NCI-H2196 (cell line): ENCODE results near the gene SERPINB10.

ENCODE experiments used
- DNase-seq: peaks from one replicate; lab custom pipeline; 2025; ENCODE audit not compliant: unreplicated experiment; lab: John Stamatoyannopoulos, UW

SERPINB10 gene, protein sequence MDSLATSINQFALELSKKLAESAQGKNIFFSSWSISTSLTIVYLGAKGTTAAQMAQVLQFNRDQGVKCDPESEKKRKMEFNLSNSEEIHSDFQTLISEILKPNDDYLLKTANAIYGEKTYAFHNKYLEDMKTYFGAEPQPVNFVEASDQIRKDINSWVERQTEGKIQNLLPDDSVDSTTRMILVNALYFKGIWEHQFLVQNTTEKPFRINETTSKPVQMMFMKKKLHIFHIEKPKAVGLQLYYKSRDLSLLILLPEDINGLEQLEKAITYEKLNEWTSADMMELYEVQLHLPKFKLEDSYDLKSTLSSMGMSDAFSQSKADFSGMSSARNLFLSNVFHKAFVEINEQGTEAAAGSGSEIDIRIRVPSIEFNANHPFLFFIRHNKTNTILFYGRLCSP

GRCh38 chr18:63907664-63908063 is at the start of gene SERPINB10:
Gene SERPINB10, plus strand, starts transcription at chr18:63907958. Its CDS starts 7,553 bp downstream, at chr18:63915511.
- no peak for DNase-seq

- DNase-seq = no peak
Measured at GRCh38 chr18:63858456-63858855, 49.3 kb upstream of the SERPINB10 start.

DNA sequence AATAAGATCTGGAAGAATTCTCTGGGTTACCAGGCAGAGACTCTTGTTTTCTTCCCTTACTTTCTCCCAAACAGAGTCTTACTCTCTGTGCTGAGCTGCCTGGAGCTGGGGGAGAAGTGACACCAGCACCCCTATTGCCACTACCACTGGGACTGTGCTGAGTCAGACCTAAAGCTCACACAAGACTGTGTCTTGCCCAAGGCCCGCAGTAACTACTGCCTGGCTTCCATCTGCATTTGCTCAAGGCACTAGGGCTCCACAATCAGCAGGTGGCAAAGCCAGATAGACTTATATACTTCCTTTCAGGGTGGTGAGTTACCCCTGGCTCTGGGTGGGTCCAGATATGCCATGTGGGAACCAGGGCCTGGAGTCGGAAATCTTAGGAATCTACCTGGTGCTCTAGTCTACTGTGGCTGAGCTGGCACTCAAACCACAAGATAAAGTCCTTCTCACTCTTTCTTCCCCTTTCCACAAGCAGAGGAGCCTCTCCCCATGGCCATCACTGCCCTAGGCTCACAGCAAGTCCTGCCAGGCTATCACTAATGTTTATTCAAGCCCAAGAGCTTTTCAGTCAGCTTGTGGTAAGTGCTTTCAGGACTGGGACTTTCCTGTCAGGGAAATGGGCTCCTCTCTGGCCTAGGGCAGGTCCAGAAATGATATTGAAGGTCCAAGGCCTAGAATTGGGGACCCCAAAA is 47.8 kb upstream of the SERPINB10 start:
- DNase-seq = no peak

GRCh38 chr18:63860531-63860930 is 47.2 kb upstream of the SERPINB10 start:
- no peak for DNase-seq

- DNase-seq = no peak
Measured at GRCh38 chr18:63867368-63868125, 40.2 kb upstream of the SERPINB10 start.

GRCh38 chr18:63868546-63868945 is 39.2 kb upstream of the SERPINB10 start:
- DNase-seq = no peak

- DNase-seq = no peak
Measured at GRCh38 chr18:63869374-63869773, 38.4 kb upstream of the SERPINB10 start.

DNA sequence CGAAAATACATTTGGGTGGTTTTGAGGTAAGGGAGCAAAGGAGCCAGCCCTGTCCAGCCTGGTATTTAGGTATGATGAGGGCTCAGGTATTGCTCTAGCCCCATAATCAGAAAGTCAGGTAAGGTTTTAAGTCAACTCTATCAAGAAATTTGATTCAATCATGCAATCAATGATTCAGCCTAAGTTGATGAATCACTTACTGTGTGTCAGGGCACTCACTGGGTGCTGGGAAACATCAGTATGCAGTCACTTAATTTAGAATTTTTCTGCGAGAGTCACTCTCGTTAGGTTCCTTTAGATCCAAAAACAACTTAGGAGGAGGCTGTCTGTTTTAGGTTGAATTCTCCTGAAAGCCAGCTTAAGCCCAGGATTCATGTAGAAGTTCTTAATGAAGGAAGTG is 37.9 kb upstream of the SERPINB10 start:
- DNase-seq = no peak

DNA sequence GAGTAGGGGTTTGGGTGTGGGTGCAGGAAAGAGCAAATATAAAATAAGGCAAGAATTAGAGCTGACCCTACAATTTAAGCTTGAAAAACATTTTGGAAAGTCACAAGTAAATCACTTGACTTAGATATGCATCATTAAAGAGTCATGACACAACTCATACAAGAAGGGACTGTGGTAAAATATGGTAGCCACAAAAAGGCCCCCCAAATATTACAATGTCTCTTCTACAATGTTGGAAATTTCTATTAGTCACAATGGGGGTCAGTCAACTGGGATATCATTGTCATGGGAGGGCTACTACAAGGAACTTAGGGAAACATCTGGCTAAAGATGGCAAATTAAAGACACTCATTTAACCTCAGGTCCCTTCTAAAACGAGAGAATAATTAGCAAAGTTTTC is 35.9 kb upstream of the SERPINB10 start:
- no peak for DNase-seq

DNA sequence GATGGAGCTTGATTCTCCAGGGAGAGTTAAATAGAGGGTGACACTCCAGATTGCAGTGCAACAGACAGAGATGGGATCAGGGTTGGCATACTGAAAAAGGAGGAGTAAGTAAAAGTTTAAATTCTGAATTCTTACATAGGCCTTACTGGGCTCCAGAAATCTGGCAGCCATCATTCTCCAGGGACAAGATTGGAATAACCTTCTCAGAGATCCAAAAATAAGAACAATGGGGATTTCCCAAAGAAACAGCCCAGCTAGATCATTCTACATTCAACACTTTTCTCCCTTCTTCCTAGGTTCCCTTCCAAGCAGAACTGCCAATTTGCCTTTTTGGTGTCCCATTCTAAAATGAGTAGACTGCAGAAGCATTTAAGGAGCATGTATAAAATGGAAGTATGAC is 35.2 kb upstream of the SERPINB10 start:
- DNase-seq = no peak

- no peak for DNase-seq
Measured at GRCh38 chr18:63878343-63878742, 29.4 kb upstream of the SERPINB10 start.

DNA sequence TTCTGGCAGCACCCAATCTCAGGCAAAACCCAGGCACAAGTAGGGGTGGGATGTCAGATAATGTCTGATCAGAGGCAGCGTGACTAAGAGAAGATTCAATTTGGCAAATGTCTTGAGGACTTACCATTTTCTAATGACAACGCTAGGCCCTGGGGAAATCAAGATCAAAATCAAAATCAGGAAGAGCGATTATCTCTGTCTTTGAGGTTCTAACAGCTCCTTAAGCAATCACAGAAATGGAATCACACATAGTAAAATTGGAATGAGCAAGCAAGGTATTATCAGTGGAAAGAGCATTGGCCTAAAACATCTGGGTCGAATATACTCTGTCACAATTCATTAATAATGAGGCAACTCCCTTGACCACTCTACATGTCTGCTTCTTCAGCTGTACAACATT is 28.8 kb upstream of the SERPINB10 start:
- DNase-seq = no peak

GRCh38 chr18:63879709-63880108 is 28.0 kb upstream of the SERPINB10 start:
- no peak for DNase-seq

DNA sequence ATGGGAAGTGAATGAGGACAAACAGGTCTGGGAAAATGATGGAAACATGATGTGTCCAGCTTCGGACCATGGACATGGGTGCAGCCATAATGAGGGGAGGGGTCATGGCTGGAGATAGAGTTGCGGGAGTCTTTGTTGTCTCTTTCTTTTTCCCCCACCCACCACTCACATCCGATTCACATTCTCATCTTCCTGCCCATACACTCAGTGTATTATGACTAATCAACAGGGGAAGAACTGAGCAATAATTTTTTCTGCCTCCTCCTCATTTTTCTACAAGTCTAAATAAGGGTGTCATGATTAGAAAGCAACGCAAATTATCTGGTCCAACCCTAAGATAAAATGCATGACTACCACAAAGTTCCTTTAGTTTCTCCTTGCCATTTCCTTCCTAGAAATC is 25.9 kb upstream of the SERPINB10 start:
- DNase-seq = no peak

DNA sequence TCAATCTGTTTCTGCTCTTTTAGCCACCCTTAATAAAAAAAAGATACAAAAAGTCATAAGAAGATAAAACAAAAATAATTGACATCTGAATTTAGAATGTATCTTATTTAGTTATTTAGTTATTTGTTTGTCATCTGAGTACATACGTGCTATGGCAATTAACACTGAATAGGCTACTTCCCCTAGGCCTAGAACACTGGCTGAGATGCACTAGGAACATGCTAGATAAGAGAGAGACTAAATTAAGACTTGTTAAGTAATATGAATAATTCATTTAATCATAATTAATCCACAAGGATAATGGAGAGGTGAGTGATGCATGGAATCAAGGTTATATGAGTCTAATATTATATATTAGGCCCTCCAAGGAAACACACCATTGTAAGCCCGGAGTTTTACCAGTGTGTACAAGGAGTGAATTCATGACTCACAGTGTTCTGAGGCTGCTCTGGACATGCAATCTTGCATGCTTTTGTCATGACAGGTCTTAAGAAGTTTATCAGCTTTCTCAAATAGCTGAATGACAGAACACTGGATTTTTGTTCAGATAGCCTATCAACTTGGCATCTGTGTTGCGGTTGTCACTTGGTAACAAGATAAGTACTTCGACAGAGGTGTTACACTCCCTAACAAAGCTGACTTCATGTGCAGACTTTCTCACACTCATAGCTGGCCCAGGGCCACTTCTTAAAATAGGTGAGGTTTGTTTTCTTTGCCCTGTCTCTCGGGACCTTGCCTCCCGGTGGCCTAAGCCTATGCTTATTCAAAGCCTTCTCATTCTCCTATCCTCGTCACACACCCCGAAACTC is 25.2 kb upstream of the SERPINB10 start:
- no peak for DNase-seq

- DNase-seq = no peak
Measured at GRCh38 chr18:63883617-63884016, 24.1 kb upstream of the SERPINB10 start.

DNA sequence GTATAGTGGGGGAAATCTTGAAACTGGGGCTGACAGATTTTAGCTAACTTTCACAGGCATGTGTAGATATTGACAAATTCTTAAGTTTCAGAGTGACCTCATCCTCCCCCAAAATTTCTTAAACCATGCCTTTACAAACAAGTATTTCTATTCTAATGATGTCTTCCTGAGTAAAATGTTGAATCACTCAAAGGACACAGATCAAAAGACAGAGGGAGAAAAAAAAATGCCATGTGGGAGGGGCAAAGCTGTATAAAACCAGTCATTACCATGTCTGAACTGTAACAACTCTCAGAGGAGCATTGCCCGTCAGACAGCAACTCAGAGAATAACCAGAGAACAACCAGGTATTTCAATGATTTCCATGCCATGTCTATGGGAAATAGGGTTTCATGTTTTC is 20.3 kb upstream of the SERPINB10 start, which contains the start of gene SERPINB2:
Gene SERPINB2, plus strand, starts transcription at position 282 of the 400 bp plus-strand sequence. CDS start 3,740 bp downstream, outside the sequence.
- no peak for DNase-seq

DNA sequence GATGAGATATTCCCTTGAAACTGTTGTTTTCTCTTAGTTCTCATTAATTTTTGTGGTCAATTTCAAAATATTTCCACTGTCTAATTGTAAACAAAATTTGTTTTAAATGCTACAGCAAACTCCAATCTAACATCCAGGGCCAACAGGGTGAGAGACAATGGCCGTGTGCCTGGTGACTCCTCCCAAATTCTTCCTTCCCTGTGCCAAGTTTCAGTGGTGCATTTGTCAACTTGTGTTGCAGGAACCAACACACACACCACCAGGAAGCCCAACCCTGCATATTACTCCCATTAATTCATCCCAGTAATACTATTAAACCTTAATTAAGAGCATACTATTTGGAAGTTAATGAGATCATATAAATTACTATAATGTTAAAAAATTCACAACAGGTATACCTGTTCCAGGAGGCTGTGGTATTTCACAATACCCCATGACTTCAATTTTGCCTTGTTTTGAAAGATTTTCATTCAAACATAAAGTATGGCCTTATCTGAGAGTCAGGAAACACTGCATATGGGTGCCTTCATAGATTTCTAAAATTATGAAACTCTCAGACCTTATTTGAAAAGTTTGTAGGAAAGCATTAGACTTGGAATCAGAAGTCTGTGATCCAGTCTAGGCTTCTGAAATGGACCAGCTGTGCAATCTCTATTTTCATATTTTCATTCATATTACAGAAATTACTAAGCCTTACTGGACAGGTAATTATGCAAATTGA is 19.1 kb upstream of the SERPINB10 start:
- no peak for DNase-seq

DNA sequence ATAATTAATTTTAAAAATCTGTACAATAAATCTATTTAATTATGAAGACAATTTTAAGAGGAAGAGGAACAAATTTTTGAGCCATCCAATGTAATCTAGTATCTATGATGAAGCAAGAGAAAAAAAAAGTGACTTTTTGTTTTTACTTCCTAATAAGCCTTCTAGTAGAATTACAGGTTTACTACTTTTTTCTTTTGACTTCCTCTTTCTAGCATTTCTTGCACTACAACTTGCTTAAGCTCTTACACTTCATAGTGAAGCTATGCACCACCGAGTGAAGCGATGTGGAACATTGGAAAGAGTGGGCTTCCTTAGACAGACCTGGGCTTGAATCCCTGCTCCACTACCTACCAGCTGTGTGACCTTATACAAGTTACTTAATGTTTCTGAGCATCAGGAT is 18.1 kb upstream of the SERPINB10 start:
- DNase-seq = no peak
